ENCODE results near the gene LPGAT1. TPM values are rescaled to one million over a fixed set of nuclear protein-coding genes. Genes with fewer than 3 reads are reported as not detected.
A peak's percentile ranks its signal among the peaks of the same experiment; 100 is the strongest.

LPGAT1 gene
- polyA plus RNA-seq, 2 of the 4 experiments (the other 2 are of a cell fraction) = 32.3 to 48.0 TPM

GRCh38 chr1:211813590-211813989 is 17.0 kb downstream of the LPGAT1 start:
- TF ChIP-seq SREBF2 (IDR thresholded peaks at IDR 0.05) = no peak
- TF ChIP-seq, protein P1, sequence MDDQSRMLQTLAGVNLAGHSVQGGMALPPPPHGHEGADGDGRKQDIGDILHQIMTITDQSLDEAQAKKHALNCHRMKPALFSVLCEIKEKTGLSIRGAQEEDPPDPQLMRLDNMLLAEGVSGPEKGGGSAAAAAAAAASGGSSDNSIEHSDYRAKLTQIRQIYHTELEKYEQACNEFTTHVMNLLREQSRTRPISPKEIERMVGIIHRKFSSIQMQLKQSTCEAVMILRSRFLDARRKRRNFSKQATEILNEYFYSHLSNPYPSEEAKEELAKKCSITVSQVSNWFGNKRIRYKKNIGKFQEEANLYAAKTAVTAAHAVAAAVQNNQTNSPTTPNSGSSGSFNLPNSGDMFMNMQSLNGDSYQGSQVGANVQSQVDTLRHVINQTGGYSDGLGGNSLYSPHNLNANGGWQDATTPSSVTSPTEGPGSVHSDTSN (IDR thresholded peaks at IDR 0.05) = no peak
- no peak for TF ChIP-seq FOXS1 (CRISPR knock-in tag; IDR thresholded peaks at IDR 0.05)
- TF ChIP-seq HDAC2 (IDR thresholded peaks at IDR 0.05) = no peak
- Histone ChIP-seq H3K4me1 (peaks cover 11% of the 10 kb centered on the region; the same call in 2 of the 3 replicates), H3K9me3 (no peaks in the 10 kb centered on the region), H3K4me2 (no peak overlapping the region), H3K4me3 (no peak overlapping the region), H3K27ac (no peak overlapping the region)
- ChIA-PET CTCF (interaction anchor here (0.6 to 2.4 kb wide), 3 partner anchors 15 to 131 kb away, joined by 3 to 6 read pairs (median 4); no protein-coding TSS in a partner anchor), POLR2A (no interaction called here)
- no peak for DNase-seq (ENCODE audit: low read depth in 1 of 2, low spot score in 1 of 2)
- no peak for FAIRE-seq
- ATAC-seq = no peak

DNA sequence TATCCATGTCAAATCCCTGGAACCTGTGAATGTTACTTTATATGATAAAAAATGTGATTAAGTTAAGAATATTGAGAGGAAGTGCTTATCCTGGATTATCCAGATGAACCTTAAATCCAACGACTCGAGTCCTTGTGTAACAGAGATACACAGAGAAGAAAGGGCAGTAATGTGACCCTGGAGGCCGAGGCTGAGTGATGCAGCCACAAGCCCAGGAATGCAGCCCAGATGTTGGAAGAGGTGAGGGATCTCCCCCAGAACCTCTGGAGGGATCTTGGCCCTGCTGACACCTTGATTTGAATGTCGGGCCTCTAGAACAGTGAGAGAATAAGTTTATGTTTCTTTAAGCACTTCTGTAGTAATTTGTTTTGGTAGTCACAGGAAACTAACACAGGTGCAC is 18.0 kb downstream of the LPGAT1 start:
- H3K27ac ChIP-seq = no peak overlapping the region
- no peak overlapping the region for H3K4me3 ChIP-seq
- no peaks in the 10 kb centered on the region for H3K9me3 ChIP-seq
- H3K4me1 ChIP-seq = peaks cover 11% of the 10 kb centered on the region; the same call in 2 of the 3 replicates
- CTCF ChIA-PET = interaction anchor here (1.2 to 1.9 kb wide), 2 partner anchors 17 to 132 kb away, joined by 4 to 5 read pairs; no protein-coding TSS in a partner anchor
- FAIRE-seq (no peak), ATAC-seq (0 out of 6 replicates have a peak, but pooled peaks of 1 of the 2 experiments have one; percentile 30), DNase-seq (ENCODE audit: low read depth in 1 of 2, low spot score in 1 of 2) (no peak)
- no peak for TF ChIP-seq RARB (CRISPR knock-in tag; IDR thresholded peaks at IDR 0.05)
- no peak for TF ChIP-seq USF2 (IDR thresholded peaks at IDR 0.05)
- no peak for TF ChIP-seq CBX2 (IDR thresholded peaks at IDR 0.05; ENCODE audit: borderline replicate concordance, low read depth)
- TF ChIP-seq HOXA7 (CRISPR knock-in tag; IDR thresholded peaks at IDR 0.05) = no peak
- no peak for TF ChIP-seq FOSB (CRISPR knock-in tag; IDR thresholded peaks at IDR 0.05)
- no peak for TF ChIP-seq KDM5A (IDR thresholded peaks at IDR 0.05)
- TF ChIP-seq JUNB (IDR thresholded peaks at IDR 0.05) = no peak
- TF ChIP-seq, protein P1 (IDR thresholded peaks at IDR 0.05) = no peak
- TF ChIP-seq ZSCAN20 (CRISPR knock-in tag; IDR thresholded peaks at IDR 0.05) = no peak
- TF ChIP-seq MAZ (IDR thresholded peaks at IDR 0.05; ENCODE audit: borderline replicate concordance, low read depth, low read length) = no peak
- TF ChIP-seq ZC3H11A (IDR thresholded peaks at IDR 0.05) = no peak
- TF ChIP-seq HES2 (IDR thresholded peaks at IDR 0.05) = no peak
- no peak for TF ChIP-seq TP53 (CRISPR knock-in tag; IDR thresholded peaks at IDR 0.05)
- POLR2A ChIA-PET = no interaction called here
- no peak overlapping the region for H3K4me2 ChIP-seq
- WGBS (ENCODE audit: missing lambda C conversion rate) = 76% methylated on average over 4 of the region's 4 CpGs

GRCh38 chr1:211811848-211812247 is 18.7 kb downstream of the LPGAT1 start:
- CTCF ChIA-PET = interaction anchor here (1.2 to 1.9 kb wide), 2 partner anchors 17 to 132 kb away, joined by 4 to 5 read pairs; no protein-coding TSS in a partner anchor
- DNase-seq (ENCODE audit: low read depth in 1 of 2, low spot score in 1 of 2) = no peak
- no peak for ATAC-seq
- no peak overlapping the region for H3K4me2 ChIP-seq
- no peak overlapping the region for H3K4me3 ChIP-seq
- H3K27ac ChIP-seq = no peak overlapping the region
- 76% methylated on average over 2 of the region's 2 CpGs for WGBS (ENCODE audit: missing lambda C conversion rate)
- H3K4me1 ChIP-seq = peaks cover 11% of the 10 kb centered on the region; the same call in 2 of the 3 replicates
- no peak for TF ChIP-seq USF2 (IDR thresholded peaks at IDR 0.05)
- no peak for TF ChIP-seq FOXS1 (CRISPR knock-in tag; IDR thresholded peaks at IDR 0.05)
- no peak for TF ChIP-seq HMGXB4 (CRISPR knock-in tag; IDR thresholded peaks at IDR 0.05; ENCODE audit: borderline replicate concordance)
- no peak for TF ChIP-seq MAFK (IDR thresholded peaks at IDR 0.05; ENCODE audit: partially characterized antibody)
- TF ChIP-seq NPAS2 (CRISPR knock-in tag; IDR thresholded peaks at IDR 0.05; ENCODE audit: borderline replicate concordance) = no peak
- TF ChIP-seq BHLHE40 (IDR thresholded peaks at IDR 0.05; ENCODE audit: low read depth, low read length) = no peak
- TF ChIP-seq KDM5A (IDR thresholded peaks at IDR 0.05) = no peak
- TF ChIP-seq, protein P1 (IDR thresholded peaks at IDR 0.05) = no peak
- TF ChIP-seq RAD21 (conservative IDR thresholded peaks at IDR 0.05 in 1 of 2, IDR thresholded peaks at IDR 0.05 in 1 of 2) = no peak
- TF ChIP-seq, protein P2, sequence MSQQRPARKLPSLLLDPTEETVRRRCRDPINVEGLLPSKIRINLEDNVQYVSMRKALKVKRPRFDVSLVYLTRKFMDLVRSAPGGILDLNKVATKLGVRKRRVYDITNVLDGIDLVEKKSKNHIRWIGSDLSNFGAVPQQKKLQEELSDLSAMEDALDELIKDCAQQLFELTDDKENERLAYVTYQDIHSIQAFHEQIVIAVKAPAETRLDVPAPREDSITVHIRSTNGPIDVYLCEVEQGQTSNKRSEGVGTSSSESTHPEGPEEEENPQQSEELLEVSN (IDR thresholded peaks at IDR 0.05; ENCODE audit: borderline replicate concordance, low read depth) = no peak
- no peak for TF ChIP-seq TP53 (CRISPR knock-in tag; IDR thresholded peaks at IDR 0.05)
- POLR2A ChIA-PET = no interaction called here
- FAIRE-seq = no peak
- no peaks in the 10 kb centered on the region for H3K9me3 ChIP-seq
